ENCODE data around the gene CA10.

CA10 gene

DNA sequence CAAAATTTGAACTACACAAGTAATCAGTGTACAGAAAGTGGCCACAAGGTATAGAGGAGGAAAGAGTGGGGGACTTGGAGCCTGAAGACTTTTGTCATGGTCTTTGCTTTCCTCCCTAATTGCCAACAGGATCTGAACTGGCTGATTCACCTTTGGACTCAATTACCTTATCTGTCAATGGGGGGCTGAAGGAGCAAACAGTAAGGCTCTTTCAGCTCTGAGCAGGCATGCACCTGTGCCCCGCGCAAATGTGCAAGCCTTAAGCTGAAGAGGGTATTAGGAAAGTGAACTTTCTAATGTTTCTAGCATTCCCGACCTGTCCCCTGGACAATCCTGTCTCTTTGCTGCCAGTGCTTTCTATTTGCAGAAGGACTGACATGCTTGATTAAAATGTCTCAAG is 302.7 kb downstream of the CA10 start:
- no peak for DNase-seq

DNA sequence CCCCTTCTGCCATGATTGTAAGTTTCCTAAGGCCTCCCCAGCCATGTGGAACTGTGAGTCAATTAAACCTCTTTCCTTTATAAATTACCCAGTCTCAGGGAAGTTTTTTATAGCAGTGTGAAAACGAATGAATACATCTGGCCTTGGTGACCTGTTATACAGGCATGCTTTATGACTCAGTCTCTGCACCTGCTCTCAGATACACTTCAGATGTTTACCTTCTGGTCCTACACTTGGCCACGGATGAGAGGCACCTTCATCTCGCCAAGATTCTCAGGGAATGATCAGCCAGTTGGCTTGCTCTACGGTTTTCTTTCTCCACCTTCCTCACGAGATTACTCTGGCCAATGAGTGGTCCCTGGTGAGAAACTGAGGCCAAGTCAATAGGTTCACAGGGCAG is 304.7 kb downstream of the CA10 start:
- no peak for DNase-seq

DNA sequence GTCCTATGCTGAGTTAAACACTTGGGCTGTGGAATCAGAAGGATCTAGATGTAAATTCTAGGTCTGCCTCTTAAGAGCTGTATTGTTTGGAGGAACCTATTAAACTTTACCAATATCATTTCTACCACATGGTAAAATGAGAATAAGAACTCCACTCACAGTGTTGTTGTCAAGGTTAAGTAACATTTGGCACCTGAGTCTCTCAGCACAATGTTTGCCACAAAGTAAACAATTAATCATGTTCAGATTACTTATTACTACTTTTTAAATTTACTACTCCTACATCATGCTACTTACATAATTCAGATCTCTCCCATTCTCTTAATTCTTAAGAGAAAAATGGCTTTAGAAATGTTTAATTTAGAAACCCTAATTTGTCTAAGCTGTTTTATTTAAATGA is 305.9 kb downstream of the CA10 start:
- no peak for DNase-seq

DNA sequence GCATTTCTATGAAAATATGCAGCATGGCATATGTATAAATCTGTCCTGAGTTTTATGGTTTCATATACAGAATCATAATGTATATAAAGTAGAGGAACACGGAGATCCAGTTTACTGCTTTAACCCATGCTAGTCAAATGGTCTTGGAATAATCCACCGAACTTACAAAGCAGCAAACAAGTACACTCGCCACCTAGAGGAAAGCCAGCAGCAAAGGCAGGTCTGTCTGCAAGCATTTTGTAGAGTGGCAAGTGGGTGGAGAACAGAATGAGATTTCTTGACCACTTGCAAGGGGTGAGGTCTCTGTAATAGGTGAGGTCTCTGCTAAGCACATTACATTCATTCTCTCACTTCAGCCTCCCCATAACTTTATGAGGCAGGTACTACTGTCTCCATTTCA is 308.3 kb downstream of the CA10 start:
- no peak for DNase-seq

- no peak for DNase-seq
These were observed 310.1 kb downstream of the CA10 start for GRCh38 chr17:51848451-51848850.

GRCh38 chr17:51846566-51846965 is 311.9 kb downstream of the CA10 start:
- DNase-seq = no peak

DNA sequence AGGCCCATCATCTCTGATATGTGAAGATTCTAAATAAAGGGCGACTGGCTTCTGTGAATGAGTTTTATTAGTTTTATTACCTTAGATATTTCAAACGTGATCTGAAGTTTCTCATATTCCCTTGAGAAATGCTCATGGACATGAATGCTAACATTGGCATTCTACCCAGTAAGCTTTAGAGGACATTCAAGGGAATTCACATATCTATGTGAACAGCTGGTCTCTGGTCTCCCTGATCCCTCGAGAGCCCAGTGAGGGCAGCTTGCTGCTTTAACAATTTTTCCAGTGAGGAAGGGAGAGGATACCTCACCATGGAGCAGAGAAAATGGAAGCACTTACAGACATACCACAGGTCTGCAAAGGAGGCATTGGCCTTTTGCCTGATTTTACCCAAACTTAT is 312.7 kb downstream of the CA10 start:
- no peak for DNase-seq

DNA sequence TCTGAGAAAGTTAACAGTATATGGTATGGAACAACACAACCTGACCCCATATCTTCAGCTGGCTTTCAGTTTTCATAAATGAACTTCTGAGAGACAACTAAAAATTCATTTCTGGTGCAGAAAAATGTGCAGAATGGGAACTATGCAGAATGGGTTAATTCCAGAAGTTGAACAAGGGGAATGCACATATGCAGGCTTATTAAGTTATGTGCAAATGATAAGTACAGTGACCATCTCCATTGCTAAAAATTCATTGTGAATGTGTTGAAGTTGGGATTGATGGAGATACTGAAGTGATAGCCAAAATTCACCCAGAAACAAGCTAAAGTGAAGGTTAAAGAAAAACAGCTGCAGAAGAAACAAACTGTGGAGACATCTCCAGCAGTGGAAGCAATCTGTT is 315.8 kb downstream of the CA10 start:
- DNase-seq = no peak

DNA sequence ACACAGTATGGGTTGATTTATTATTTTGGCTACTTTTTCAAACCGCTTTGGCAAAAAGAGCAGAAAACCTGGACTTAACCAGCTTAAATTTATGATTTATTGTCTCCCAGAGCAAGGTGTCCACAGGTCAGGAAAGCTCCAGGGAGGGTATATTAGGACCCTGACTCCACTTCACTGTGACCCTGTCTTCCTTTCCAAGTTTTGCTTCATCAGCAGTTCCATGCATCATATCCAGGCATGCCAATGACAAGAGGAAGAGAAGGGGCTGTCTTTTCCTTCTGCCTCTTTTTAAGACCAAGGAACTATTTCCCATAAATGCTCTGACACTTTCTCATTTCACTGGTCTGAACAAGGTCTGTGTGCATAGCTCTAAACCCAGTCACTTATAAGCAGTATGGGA is 316.8 kb downstream of the CA10 start:
- DNase-seq = no peak

DNA sequence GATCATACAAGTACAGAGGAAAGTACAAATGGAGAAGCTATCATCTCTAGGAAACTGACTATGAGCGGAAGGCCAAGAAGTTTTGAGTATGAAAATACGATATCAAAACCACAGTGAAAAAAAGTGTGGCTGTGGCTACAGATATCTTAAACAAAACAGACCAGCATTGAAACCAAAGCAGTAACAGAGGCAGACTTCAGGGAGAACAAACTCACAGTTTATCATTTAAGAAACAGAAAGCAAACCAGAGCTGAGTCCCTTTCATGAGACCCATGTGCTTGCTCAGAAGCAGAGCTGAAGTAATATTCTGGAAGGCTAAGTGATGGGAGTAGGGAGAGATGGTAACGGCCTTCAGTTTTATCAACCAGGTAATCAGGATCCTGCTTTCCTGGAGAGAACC is 317.8 kb downstream of the CA10 start:
- DNase-seq = no peak

GRCh38 chr17:51833620-51834019 is 324.9 kb downstream of the CA10 start:
- DNase-seq = no peak

- DNase-seq = no peak
These were observed 325.5 kb downstream of the CA10 start for GRCh38 chr17:51833045-51833444.

DNA sequence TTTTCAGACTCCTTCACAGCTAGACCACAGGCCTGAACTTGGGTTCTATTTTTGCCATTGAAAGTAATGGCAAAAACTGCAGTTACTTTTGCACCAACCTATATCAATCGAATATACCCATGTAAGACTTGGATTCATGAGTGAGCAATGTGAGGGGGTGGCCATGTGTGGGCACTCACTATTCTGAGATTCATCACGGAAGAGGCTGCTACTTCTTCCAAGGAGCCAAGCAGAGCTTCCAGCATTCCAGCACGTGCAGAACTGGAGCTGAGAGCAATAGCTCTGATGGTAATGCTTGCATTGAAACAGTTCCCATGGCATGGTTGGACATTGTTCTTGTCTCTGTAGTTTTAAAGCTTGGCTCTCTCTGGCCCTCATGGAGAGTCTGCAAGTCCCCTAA is 327.6 kb downstream of the CA10 start:
- DNase-seq = no peak

DNA sequence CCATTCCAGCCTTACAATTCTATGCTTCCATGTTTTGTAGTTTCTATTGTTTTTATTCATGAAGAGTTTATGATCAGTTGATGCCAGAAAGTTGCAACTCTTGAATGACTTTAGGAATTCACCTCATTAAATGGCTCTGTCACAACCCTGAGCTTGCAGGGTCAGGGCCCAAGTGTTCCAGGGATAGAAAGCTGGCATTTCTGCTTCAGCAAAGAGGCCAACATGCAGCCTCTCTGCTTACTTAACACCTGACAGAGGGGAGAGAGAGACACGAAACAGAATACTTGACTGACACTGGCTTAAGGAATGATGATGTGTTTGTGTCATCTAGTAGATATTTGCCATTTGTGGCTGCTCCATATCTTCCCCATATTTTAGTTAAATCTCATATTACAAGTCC is 328.1 kb downstream of the CA10 start:
- DNase-seq = no peak

DNA sequence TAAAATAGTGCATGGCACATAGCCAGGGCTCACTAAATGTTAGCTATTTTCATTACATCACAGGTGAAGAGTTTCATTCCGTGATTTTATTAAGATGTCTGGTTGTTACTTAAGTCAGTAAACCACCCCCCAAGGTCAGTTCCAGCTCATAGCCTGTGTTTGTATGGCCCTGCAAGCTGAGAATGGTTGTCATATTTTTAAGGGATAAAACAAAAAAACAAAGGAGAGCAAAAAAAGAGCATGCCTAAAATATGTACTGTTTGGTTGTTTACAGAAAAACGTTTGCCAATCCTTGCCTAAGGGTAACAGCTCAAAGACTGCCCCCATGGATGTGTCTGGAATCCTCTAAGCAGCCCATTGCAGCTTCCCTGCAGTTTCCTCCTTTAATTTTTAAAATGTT is 329.6 kb downstream of the CA10 start:
- no peak for DNase-seq

DNA sequence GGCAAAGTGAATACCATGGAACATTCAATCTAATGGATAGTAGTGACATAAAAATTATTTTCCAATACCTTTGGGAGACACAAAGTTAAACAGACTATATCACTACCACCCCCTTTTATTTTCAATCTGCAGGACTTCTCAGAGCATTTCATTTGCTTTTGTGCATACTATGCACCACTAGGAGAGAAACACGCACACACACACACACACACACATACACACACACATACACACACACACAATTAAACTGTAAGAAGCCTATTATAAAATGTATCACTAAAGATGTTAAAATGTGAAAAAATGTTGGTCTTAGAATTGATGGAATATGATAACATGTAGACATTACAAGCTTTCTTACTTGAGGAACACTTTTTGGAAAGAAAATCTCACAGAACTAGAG is 331.4 kb downstream of the CA10 start:
- no peak for DNase-seq

DNA sequence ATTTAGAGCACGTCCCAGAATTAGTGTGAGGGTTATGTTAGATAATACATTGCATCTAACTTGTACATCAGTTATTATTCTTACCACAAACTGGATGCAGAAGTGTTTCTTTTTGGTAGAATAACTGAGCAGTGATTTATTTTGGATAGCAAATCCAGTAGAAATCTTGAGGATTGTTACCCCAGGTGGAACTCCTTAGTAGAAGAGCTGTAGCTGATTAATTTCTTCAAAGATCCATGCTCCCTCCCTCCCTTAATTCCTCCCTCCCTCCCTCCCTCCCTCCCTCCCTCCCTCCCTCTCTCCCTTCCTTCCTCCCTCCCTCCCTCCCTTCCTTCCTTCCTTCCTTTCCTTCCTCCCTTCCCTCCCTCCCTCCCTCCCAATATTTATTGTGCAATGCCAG is 337.7 kb downstream of the CA10 start:
- no peak for DNase-seq

DNA sequence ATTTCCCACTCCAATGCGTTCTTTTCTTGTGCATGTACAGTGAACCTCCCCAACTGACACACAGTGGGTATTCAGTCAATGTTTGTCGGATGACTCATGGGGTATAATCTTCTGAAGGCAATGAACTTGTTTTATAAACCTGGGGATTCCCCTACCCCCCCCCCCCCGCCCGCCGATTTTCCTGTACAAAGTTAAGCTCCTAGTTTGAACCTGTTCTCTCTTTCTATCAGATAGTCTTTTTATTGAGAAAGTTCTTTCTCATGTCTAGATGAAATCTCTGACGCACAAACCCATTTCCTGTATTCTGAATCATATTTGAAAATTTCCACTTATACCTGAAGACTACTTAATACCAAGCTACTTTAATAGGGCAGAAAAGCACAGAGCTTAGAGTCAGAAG is 338.3 kb downstream of the CA10 start:
- no peak for DNase-seq

GRCh38 chr17:51819341-51820219 is 338.9 kb downstream of the CA10 start:
- no peak for DNase-seq

- DNase-seq = no peak
These were observed 339.7 kb downstream of the CA10 start for GRCh38 chr17:51818777-51819176.

DNA sequence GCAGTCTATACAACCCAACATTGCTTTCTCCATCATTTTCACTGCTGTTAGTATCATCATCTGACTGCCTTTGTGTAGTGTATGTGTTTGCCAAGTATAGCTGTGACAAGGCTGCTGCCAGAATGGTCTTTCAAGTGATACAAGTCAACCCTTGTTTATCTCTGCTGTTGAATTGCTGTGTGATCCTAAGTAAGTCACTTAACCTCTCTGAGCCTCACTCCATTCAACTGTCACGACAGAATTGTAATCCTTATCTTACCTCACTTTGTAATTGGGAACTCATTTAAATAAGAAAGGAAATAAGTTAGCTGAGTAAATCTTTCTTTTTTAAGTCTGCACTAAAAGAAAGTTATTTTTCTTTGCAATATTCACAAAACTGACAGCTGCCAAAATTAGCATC is 340.6 kb downstream of the CA10 start:
- no peak for DNase-seq

DNA sequence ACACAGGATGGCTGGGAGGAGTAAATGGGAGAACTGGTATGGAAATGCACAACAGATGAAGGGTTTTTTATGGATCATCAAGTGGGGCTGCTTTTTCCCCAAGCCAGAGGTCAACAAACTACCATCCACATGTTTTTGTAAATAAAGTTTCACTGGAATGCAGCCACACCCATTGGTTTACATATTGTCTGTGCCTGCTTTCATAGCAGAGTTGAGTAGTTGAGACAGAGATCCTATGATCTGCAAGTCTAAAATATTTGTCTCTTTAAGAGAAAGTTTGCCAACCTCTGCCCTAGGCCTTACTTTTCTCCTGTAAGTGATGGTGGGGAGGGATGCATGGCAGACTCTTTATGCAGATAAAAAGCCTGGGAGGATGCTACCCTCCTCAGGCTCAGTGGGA is 341.4 kb downstream of the CA10 start:
- no peak for DNase-seq

DNA sequence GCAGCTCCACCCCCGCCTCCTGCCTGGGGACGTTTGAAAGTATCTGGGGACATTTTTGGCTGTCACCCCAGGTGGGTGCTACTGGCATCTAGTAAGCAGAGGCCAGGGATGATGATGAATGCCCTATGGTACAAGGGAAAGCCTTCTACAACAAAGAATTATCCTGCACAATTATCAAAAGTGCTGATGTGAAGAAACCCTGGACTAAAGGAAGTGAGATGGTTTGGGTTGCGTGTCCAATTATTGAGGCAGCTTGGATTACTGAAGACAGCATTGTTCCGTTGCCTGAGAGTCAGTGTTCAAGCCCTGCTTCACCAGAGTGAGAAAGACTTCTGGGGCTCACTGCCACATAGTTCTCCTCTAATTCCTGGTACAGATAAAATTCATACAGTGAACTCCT is 343.4 kb downstream of the CA10 start:
- no peak for DNase-seq

DNA sequence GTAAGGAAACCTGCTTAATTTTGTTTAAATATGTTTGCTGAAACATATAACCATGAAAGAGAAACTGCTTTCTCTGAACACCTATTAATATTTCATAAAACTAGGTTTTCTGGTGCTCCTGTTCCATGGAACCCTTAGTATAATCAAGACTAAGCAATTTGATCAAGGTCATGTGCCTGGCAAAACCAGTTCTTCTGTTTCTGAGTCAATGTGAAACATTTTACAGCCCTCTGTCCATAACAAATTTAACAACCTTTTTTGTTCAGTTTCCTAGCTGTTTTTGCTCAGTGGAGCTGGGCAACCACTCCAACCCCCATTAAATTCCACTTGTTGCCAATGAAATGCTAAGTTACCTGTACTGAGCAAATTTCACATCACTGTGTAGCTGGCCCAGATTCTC is 344.0 kb downstream of the CA10 start:
- DNase-seq = no peak

DNA sequence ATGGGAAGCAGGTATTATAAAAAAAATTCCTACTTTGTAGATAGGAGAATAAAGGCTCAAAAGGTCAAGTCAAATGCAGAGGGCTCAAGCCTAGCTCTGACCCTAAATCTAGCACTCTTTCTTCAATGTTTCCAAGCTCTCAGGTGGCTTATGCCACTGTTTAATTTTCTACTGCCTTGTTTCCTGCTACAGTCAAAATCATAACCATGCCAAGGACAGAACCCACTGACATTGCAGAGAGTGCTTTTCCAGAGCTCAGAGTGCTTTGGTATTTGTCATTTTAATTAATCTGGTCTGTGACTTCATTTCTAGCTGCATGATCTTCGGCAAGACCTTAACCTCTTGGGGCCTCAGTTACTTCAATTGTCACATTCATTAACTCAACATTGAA is 344.7 kb downstream of the CA10 start:
- no peak for DNase-seq

All from hippocampal formation (tissue), 2 donors.